Esophagus squamous epithelium (tissue), 4 donors: ENCODE measurements around the gene TMEM132D.

ENCODE experiments used
- POLR2A ChIP-seq, 4 donors: fragments of 450-650 bp; IDR thresholded peaks; one replicate each; pipeline ENCODE4 v1.6.1; 2017; ENCODE audit warnings: antibody characterized with exemption in 4 of 4, mild to moderate bottlenecking in 4 of 4, moderate library complexity in 3 of 4
- TF ChIP-seq, protein P1 (sequence below), 6 experiments: fragments of 450-650 bp in 4 of 6; fragments of 200-600 bp in 2 of 6; sonication (generic) in 2 of 6; IDR thresholded peaks; one replicate each; pipeline ENCODE4 v1.5.1; 2016 to 2019; ENCODE audit warnings: antibody characterized with exemption in 6 of 6, mild to moderate bottlenecking in 4 of 6, moderate library complexity in 4 of 6

DNA sequence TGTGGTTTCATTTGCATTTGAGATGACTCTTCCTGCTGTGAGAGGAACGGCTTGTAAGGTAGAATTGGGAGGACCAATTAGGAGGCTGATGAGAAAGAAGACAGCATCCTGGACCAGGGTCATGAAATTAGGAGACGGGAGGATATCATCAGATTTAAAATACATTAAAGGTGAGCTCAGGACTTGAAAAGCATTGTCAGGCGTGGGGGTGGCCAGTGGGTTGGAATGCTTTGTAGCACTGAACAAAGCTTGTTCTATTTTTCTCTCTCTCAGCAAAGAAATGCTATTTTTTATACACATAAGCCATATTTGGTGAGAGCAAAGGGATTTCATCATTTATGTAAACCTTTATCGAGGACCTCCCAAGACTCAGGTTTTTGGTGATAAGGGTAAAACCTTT, 157.5 kb downstream of the TMEM132D start:
- TF ChIP-seq, protein P1, sequence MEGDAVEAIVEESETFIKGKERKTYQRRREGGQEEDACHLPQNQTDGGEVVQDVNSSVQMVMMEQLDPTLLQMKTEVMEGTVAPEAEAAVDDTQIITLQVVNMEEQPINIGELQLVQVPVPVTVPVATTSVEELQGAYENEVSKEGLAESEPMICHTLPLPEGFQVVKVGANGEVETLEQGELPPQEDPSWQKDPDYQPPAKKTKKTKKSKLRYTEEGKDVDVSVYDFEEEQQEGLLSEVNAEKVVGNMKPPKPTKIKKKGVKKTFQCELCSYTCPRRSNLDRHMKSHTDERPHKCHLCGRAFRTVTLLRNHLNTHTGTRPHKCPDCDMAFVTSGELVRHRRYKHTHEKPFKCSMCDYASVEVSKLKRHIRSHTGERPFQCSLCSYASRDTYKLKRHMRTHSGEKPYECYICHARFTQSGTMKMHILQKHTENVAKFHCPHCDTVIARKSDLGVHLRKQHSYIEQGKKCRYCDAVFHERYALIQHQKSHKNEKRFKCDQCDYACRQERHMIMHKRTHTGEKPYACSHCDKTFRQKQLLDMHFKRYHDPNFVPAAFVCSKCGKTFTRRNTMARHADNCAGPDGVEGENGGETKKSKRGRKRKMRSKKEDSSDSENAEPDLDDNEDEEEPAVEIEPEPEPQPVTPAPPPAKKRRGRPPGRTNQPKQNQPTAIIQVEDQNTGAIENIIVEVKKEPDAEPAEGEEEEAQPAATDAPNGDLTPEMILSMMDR (IDR thresholded peaks at IDR 0.05) = no peak
- no peak for TF ChIP-seq POLR2A (IDR thresholded peaks at IDR 0.05)
